ENCODE results near the gene NFE2L2. TPM values are rescaled to one million over a fixed set of nuclear protein-coding genes. Genes with fewer than 3 reads are reported as not detected.

Gene NFE2L2
- total and polyA plus RNA-seq, 9 of the 15 experiments (the other 6 are each of a cell fraction or from before 2014, with no cell fraction given), result 29.3 to 120 (median 59.3) TPM

- TF ChIP-seq RERE (CRISPR knock-in tag; IDR thresholded peaks at IDR 0.05; ENCODE audit: borderline replicate concordance) (no peak), FIP1L1 (IDR thresholded peaks at IDR 0.05; ENCODE audit: low read depth, low read length, poor library complexity, severe bottlenecking) (no peak), GTF3C2 (IDR thresholded peaks at IDR 0.05; ENCODE audit: borderline replicate concordance, extremely low read depth, insufficient read length) (no peak), ZNF639 (CRISPR knock-in tag; conservative IDR thresholded peaks at IDR 0.05 in 1 of 2, IDR thresholded peaks at IDR 0.05 in 1 of 2) (no peak), E2F6 (IDR thresholded peaks at IDR 0.05; ENCODE audit: borderline replicate concordance in 1 of 2, extremely low read depth in 1 of 2, insufficient read depth in 1 of 2, insufficient read length in 1 of 2, low read depth in 1 of 2, low read length in 1 of 2, poor library complexity in 1 of 2, severe bottlenecking in 1 of 2) (no peak), CBX8 (IDR thresholded peaks at IDR 0.05; ENCODE audit: borderline replicate concordance, extremely low read depth, low read depth, low read length, poor library complexity, severe bottlenecking) (no peak), CHCHD3 (CRISPR knock-in tag; IDR thresholded peaks at IDR 0.05) (no peak), FUS (optimal IDR thresholded peaks at IDR 0.05; ENCODE audit: low read depth, low read length) (no peak), RHOXF2B (CRISPR knock-in tag; conservative IDR thresholded peaks at IDR 0.05) (no peak), NEUROD1 (IDR thresholded peaks at IDR 0.05; ENCODE audit: borderline replicate concordance, low read depth, low read length, partially characterized antibody) (peak; percentile 30)
Measured at GRCh38 chr2:177265824-177266817, 1.6 kb upstream of the NFE2L2 start (continued).

Measured in K562 (cell line).